RPMI8226 (cell line): Measurements from ENCODE around the gene GDPD4.

ENCODE experiments used
- DNase-seq: peaks from one replicate; pipeline ENCODE4 v3.0.0-alpha.2; 2015

GDPD4 gene

GRCh38 chr11:77171885-77172665, 129.4 kb downstream of the GDPD4 start:
- no peak for DNase-seq

DNA sequence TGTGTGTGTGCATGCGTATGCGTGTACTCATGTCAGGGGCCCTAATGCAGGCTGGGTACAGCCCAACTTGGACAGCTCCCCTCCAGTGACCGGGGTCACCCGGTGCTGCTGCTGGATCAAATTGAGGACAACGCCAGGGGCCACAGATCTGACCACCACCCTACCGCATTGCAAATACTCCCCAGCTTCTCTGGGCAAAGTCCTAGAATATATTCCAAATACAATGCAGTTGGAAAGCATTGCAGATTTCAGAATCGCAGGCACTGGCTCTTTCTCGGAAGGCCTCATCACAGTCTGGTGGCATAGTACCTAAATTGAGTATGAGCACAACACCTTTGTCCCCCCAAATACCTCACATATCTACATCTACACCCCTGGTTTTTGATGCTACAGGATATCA, 130.2 kb downstream of the GDPD4 start:
- DNase-seq, result no peak

GRCh38 chr11:77170107-77170506, 131.4 kb downstream of the GDPD4 start:
- DNase-seq, result no peak

DNA sequence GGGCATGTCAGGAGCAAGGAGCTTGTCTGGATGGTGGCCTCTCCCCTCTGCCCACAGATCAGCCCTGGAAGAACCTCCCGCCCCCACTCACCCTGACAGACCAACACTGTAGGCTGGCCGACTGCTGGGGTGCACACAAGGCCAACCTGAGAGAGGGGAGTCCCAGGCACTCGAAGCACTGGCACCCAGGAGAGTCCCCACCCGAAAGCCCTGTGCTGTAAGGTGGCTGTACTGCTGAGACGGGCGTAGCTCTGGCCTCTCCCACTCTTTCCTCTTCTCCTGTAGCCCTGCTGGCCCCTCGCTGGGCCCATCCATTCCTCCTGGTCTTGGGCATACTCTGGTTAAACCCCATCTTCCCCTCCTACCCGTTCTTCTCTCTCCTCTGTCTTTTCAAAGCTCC, 133.7 kb downstream of the GDPD4 start:
- no peak for DNase-seq

GRCh38 chr11:77167111-77167626, 134.3 kb downstream of the GDPD4 start:
- no peak for DNase-seq
